ENCODE results near the gene TECRL. TPM values are rescaled to one million over a fixed set of nuclear protein-coding genes. Genes with fewer than 3 reads are reported as not detected.

TECRL gene
- total and polyA plus RNA-seq, 2 experiments from 2014 or later = 0.10 to 0.21 TPM

DNA sequence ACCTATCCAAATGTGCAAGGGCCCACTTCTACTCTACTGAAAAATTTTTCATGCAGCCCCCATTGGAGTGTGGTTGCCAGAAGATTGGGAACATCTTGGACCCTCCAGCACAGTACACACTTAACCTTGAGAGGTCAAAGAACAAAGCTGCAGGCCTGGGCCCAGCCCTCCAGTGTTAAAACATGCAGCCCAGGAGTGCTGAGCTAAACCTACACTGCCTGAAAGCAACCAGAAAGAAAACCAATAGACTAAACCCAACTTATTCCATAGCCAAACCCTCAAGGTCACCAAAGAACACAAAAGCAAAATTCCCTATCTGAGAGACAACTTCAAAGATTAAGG is 47.9 kb downstream of the TECRL start:
- no peaks in the 10 kb centered on the region for H3K79me2 ChIP-seq
- DNase-seq (ENCODE audit: low spot score) = no peak

DNA sequence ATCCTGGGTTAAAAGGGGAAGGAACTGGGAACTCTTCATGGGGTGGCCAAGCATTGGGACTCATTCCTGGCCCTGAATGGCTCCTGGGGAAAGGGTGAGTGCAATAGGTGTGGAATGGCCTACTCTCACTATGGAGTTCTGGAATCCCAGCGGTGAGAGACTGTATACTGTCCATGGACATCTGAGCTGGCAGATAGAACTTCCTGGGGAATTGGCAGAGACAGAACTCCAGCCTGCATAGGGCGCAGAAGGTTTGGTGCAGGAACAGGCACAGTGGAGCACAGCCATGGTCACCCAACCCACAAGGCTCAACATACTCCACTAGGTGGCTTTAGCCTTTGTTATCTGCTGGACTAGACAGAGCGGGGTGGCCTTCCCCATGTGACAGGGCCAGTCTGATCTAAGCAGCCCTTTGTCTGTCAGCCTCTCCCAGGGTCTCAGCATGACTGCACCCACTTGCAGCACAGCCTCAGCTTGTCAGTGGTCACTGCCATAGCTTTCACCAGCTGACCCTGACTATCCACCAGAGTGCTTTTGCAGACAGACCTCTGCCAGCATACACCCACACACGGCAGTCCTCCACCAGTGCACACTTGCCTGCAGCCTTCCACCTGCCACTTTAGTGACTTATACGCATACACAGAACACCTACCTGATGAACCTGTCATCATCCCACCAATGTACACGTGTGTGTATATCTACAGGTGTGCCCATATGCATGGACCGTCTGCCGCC is 48.4 kb downstream of the TECRL start:
- TF ChIP-seq, protein P1, sequence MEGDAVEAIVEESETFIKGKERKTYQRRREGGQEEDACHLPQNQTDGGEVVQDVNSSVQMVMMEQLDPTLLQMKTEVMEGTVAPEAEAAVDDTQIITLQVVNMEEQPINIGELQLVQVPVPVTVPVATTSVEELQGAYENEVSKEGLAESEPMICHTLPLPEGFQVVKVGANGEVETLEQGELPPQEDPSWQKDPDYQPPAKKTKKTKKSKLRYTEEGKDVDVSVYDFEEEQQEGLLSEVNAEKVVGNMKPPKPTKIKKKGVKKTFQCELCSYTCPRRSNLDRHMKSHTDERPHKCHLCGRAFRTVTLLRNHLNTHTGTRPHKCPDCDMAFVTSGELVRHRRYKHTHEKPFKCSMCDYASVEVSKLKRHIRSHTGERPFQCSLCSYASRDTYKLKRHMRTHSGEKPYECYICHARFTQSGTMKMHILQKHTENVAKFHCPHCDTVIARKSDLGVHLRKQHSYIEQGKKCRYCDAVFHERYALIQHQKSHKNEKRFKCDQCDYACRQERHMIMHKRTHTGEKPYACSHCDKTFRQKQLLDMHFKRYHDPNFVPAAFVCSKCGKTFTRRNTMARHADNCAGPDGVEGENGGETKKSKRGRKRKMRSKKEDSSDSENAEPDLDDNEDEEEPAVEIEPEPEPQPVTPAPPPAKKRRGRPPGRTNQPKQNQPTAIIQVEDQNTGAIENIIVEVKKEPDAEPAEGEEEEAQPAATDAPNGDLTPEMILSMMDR (IDR thresholded peaks at IDR 0.05; ENCODE audit: poor library complexity) = no peak
- TF ChIP-seq EZH2 (IDR thresholded peaks at IDR 0.05; ENCODE audit: borderline replicate concordance) = no peak
- no peak for TF ChIP-seq EZH2phosphoT487 (IDR thresholded peaks at IDR 0.05; ENCODE audit: low read depth, severe bottlenecking, unreplicated experiment)
- no peak overlapping the region for H3K4me2 ChIP-seq
- no peaks in the 10 kb centered on the region for H3K4me1 ChIP-seq (ENCODE audit: insufficient read depth)
- no peak overlapping the region for H3K4me3 ChIP-seq
- H3K27me3 ChIP-seq = no peaks in the 10 kb centered on the region
- H2AFZ ChIP-seq = no peak overlapping the region
- H4K20me1 ChIP-seq (ENCODE audit: insufficient read depth, poor library complexity, severe bottlenecking) = no peaks in the 10 kb centered on the region
- no peaks in the 10 kb centered on the region for H3K79me2 ChIP-seq
- no peaks in the 10 kb centered on the region for H3K9me2 ChIP-seq (replicated peaks; ENCODE audit: insufficient read depth)
- H3K9me3 ChIP-seq (ENCODE audit: low read depth) = no peaks in the 10 kb centered on the region
- H3K27ac ChIP-seq = no peak overlapping the region
- 94% methylated on average over 8 of the region's 8 CpGs for WGBS (ENCODE audit: low lambda C conversion rate, missing lambda C conversion rate)
- no peaks in the 10 kb centered on the region for H3K36me3 ChIP-seq (replicated peaks; ENCODE audit: insufficient read depth, low read depth)
- no peak for DNase-seq (ENCODE audit: low spot score)

More for the DNA sequence above, 47.9 kb downstream of the TECRL start:
- no peak overlapping the region for H3K4me2 ChIP-seq
- no peak overlapping the region for H2AFZ ChIP-seq
- H3K27me3 ChIP-seq = no peaks in the 10 kb centered on the region
- no peaks in the 10 kb centered on the region for H3K4me1 ChIP-seq (ENCODE audit: insufficient read depth)
- H3K27ac ChIP-seq = no peak overlapping the region
- H4K20me1 ChIP-seq (ENCODE audit: insufficient read depth, poor library complexity, severe bottlenecking) = no peaks in the 10 kb centered on the region
- H3K9me2 ChIP-seq (replicated peaks; ENCODE audit: insufficient read depth) = no peaks in the 10 kb centered on the region
- H3K36me3 ChIP-seq (replicated peaks; ENCODE audit: insufficient read depth, low read depth) = no peaks in the 10 kb centered on the region
- TF ChIP-seq, protein P1 (IDR thresholded peaks at IDR 0.05; ENCODE audit: poor library complexity) = no peak
- TF ChIP-seq EZH2phosphoT487 (IDR thresholded peaks at IDR 0.05; ENCODE audit: low read depth, severe bottlenecking, unreplicated experiment) = no peak
- no peak for TF ChIP-seq EZH2 (IDR thresholded peaks at IDR 0.05; ENCODE audit: borderline replicate concordance)
- H3K4me3 ChIP-seq = no peak overlapping the region
- no peaks in the 10 kb centered on the region for H3K9me3 ChIP-seq (ENCODE audit: low read depth)

DNA sequence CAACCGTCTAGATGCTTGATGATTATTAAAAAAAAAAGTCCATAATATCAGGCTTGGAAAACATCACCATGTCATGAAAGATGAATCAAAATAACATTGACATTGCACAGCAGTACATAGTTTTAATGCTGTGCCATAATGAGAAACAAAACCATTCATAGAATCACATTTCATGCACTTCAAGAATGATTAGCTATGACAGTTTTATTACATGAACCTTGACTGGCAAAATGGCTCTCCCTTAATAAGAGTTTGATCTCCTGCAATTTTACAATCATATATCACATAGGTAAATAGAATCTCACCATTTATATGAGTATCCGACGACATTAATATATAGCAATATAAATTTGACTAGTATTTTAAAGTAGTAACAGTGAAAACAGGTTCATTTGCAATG is 49.8 kb downstream of the TECRL start:
- WGBS (ENCODE audit: low lambda C conversion rate, missing lambda C conversion rate) = 76% methylated on average over 3 of the region's 3 CpGs
- no peak overlapping the region for H3K4me3 ChIP-seq
- DNase-seq (ENCODE audit: low spot score) = no peak

More for the DNA sequence above, 49.8 kb downstream of the TECRL start:
- TF ChIP-seq EZH2 (IDR thresholded peaks at IDR 0.05; ENCODE audit: borderline replicate concordance) = no peak
- no peak for TF ChIP-seq EZH2phosphoT487 (IDR thresholded peaks at IDR 0.05; ENCODE audit: low read depth, severe bottlenecking, unreplicated experiment)
- TF ChIP-seq, protein P1 (IDR thresholded peaks at IDR 0.05; ENCODE audit: poor library complexity) = no peak
- H4K20me1 ChIP-seq (ENCODE audit: insufficient read depth, poor library complexity, severe bottlenecking) = no peaks in the 10 kb centered on the region
- H3K27me3 ChIP-seq = no peaks in the 10 kb centered on the region
- no peaks in the 10 kb centered on the region for H3K4me1 ChIP-seq (ENCODE audit: insufficient read depth)
- no peak overlapping the region for H3K4me2 ChIP-seq
- H3K9me2 ChIP-seq (replicated peaks; ENCODE audit: insufficient read depth) = no peaks in the 10 kb centered on the region
- H2AFZ ChIP-seq = no peak overlapping the region
- no peaks in the 10 kb centered on the region for H3K79me2 ChIP-seq
- H3K27ac ChIP-seq = no peak overlapping the region
- H3K9me3 ChIP-seq (ENCODE audit: low read depth) = no peaks in the 10 kb centered on the region
- H3K36me3 ChIP-seq (replicated peaks; ENCODE audit: insufficient read depth, low read depth) = no peaks in the 10 kb centered on the region

Measured in hepatocyte (in vitro differentiated cells).